HPDE6-E6E7 (cell line): ENCODE measurements around the gene ZSCAN32.

Experiments
- DNase-seq: peaks from one replicate; pipeline ENCODE4 v3.0.0; 2011; ENCODE audit warnings: missing footprints; ENCODE audit errors: extremely low spot score

Gene ZSCAN32

GRCh38 chr16:3400779-3401688 lies at the start of gene ZSCAN32, which contains the start of gene ZNF174:
Gene ZSCAN32, minus strand, starts transcription at chr16:3401004. Its CDS starts 3,447 bp downstream, at chr16:3397557.
Gene ZNF174, plus strand, starts transcription at chr16:3401215. Its CDS starts 790 bp downstream, at chr16:3402005.
- DNase-seq = peak; percentile 100

DNA sequence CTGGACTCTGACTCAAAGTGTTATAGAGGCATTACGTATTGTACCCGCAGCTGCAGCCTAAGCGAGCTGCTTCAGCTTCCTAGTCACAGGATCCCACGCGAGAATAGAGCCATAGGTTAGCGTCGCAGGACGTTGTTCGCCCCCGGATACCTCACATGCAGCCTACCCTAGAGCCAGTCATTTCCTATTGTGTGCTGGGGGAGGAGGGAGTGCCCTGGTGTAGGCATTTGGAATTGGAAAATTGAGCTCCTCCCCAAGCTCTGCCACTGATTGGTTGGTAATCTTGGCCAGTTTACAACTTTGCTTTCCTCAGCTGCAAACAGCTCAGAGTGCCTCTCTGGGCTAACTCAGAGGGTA lies 43.2 kb upstream of the ZSCAN32 start:
- DNase-seq = peak; percentile 39

GRCh38 chr16:3443108-3444031 lies 42.6 kb upstream of the ZSCAN32 start, which contains the start of the genes NAA60 and ZNF597:
Gene NAA60, plus strand, starts transcription at chr16:3443680. Its CDS starts 32,548 bp downstream, at chr16:3476228.
Gene ZNF597, minus strand, starts transcription at chr16:3443504. Its CDS starts 351 bp downstream, at chr16:3443153.
- peak; percentile 79 for DNase-seq

- no peak for DNase-seq
Observed at GRCh38 chr16:3439637-3440036, 38.8 kb upstream of the ZSCAN32 start.

GRCh38 chr16:3434373-3434772 lies 33.6 kb upstream of the ZSCAN32 start:
- DNase-seq = no peak

DNA sequence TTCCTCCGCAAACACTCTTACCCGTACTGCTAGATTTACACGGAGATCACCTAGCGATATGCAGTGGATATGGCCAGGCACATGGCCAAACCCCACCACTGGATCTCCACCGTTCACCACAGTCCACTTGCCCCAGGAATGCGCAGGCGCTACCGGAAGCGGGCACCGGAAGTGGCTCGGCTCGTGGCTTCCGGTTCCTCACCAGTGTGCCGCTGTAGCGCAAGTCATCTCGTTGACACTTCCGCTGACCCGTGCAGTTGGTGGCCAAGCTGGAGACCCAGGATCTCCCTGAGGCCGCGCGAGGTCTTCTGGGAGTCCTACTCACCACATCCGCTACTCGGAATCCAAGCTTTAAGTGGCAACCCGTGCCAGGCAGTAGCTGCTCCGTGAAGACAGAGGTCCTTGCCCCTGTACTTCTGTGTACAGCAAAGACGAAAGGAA lies 31.0 kb upstream of the ZSCAN32 start:
- no peak for DNase-seq

DNA sequence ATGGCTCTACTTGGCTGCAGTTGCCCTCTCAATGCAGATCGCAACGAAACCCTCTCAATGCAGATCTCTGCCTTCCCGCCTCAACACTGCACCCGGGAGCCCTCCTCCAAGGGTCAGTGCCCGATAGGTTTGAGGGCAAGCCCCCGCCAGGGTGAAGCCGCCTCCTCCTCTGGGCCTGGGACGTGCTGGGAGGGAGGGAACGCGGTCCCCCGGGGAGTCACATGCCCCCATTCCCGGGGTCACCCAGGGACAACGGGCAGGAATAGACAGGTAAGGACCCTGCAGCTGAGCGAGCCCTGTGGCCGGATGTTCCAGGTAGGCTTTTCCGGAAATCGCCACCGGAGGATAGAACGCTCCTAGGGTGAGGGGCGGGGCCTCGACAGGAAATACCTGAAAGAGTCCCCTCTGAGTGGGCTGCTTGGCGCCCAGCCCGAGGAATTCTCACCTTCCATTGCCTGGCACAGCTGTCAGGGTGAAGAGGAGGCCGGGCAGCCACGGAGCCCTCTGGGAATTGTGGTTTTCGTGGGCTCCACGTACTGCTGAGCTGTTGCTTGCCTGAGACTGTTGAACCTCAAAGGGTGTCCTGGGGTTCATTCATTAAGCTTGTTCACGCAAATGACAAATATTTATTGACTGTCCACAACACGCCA lies 13.1 kb upstream of the ZSCAN32 start:
- DNase-seq = no peak

DNA sequence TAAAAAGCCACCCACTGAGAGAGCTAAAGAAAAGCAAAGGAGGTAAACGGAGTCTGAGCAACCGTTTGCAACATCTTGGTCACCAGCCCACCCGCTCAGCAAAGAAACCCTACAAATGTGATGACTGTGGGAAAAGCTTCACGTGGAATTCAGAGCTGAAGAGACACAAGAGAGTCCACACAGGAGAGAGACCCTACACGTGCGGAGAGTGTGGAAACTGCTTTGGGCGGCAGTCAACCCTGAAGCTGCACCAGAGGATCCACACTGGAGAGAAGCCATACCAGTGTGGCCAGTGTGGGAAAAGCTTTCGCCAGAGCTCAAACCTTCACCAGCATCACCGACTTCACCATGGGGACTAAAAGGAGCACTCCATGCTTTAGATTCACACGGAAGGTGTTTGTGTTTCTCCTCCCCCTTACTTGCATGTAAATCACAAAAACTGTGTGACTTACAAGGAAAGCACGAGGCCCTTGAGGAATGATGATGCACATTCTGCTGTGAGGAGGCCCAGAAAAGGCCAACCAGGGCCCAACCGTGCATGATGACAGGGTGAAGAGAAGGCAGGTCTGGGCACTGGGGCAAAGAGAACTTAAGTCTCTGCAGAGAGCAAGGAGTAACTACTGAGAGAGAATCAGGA lies 7.9 kb upstream of the ZSCAN32 start:
- no peak for DNase-seq

GRCh38 chr16:3401719-3402397 lies 1.1 kb upstream of the ZSCAN32 start:
- no peak for DNase-seq

DNA sequence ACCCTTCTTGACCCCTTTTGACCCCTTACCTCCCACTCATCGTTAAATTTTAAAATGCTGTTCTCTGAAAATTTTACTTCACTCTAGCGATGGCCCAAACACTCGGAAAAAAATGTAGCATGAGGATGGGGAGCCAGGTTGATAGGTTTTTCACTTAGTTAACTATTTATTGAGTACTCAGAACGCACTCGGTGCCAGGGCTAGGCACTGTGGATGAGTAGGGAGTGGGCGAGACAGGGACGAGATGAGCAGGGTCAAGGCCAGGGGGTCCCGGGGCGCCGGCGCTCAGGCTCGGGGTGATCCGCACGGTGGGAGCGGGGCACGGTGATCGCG lies 392 bp downstream of the ZSCAN32 start:
- no peak for DNase-seq

GRCh38 chr16:3389663-3390338 lies 11.0 kb downstream of the ZSCAN32 start:
- DNase-seq = no peak

- DNase-seq = no peak
Observed at GRCh38 chr16:3388325-3388724, 12.5 kb downstream of the ZSCAN32 start.

GRCh38 chr16:3383045-3383448 lies 17.8 kb downstream of the ZSCAN32 start:
- no peak for DNase-seq

DNA sequence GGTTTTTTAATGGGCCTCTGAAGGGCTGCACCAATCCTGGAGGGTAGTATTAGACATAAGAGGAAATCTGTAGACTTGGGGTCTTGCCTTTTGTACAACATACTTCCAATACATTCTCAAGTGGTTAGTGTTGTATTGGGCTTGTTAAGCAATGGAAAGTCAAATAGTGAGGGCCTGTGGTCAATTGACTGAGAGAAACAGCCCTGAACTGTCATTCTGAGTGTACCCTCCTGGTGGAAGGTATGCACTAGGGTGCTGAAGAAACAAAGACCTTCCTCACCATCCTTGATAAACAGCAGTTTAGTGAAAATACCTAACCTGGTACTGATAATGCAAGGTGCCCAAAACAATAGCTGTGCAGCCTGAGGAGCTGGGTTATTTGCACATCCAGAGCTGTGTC lies 22.9 kb downstream of the ZSCAN32 start:
- DNase-seq = no peak

DNA sequence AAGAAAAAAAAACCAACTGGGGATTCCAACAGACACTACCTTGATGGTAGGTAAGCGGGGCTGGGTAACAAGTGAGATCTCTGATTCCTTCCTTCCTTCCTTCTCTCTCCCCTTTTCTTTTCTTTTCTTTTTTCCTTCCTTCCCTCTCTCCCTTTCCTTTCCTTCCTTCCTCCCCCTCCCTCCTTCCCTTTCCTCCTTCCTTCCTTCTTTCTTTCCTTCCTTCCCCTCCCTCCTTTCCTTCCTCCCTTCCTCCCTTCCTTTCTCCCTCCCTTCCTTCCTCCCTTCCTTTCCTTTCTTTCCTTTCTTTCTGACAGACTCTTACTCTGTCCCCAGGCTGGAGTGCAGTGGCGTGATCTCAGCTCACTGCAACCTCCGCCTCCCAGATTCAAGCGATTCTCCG lies 25.1 kb downstream of the ZSCAN32 start:
- DNase-seq = no peak

GRCh38 chr16:3369073-3369472 lies 31.7 kb downstream of the ZSCAN32 start:
- DNase-seq = no peak

DNA sequence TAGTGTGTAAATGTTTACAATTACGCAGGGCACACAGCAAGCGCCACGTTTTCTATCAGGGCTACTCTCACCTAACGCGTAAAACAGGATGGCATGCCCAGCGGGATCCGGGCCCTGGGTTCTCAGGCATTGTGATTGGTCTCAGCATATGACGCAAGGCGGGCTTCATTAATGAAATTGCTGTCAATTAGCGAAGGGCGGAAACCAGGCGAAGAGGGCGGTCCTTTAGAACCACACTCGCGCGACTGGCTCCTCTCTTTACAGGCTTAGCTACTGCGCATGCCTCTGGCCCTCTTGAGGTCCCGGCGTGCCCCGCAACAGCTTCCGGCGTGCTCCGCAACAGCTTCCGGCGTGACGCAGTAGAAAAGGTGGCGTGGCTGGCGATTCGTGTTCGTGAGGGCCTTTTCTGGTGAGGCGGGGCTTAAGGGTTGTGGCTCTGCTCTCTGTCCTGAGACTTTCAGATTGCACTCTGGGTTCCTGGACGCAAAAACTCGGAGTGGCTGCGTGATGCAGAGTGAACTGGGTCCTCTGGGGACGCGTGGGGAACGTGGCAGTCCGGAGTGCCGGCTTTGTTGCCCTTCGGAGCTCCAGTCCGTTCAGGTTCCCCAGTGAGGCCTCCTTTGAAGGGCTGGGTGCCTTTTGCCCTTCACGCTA lies 35.9 kb downstream of the ZSCAN32 start:
- DNase-seq = peak; percentile 90

- no peak for DNase-seq
Observed at GRCh38 chr16:3363793-3364192, 37.0 kb downstream of the ZSCAN32 start.

- no peak for DNase-seq
Observed at GRCh38 chr16:3362931-3363330, 37.9 kb downstream of the ZSCAN32 start.

- DNase-seq = no peak
Observed at GRCh38 chr16:3358871-3359270, 41.9 kb downstream of the ZSCAN32 start.
